NCI-H2171 treated with DMSO at 0.1 percent for 48 hours (cell line): ENCODE results near the gene PRSS33.

Experiments used
- DNase-seq: peaks from one replicate; lab custom pipeline; 2025; lab: John Stamatoyannopoulos, UW

Gene PRSS33

GRCh38 chr16:2739625-2740430 is 47.5 kb downstream of the PRSS33 start:
- DNase-seq, result no peak

GRCh38 chr16:2738615-2739014 is 48.7 kb downstream of the PRSS33 start:
- DNase-seq, result no peak

- DNase-seq, result no peak
These were observed 49.4 kb downstream of the PRSS33 start for GRCh38 chr16:2737895-2738418.

- no peak for DNase-seq
These were observed 50.1 kb downstream of the PRSS33 start for GRCh38 chr16:2737238-2737605.

- no peak for DNase-seq
These were observed 50.7 kb downstream of the PRSS33 start for GRCh38 chr16:2736476-2737237.

GRCh38 chr16:2734844-2735515 is 52.4 kb downstream of the PRSS33 start:
- DNase-seq, result no peak
